Fibroblast of lung (primary cell): ENCODE data around the gene SPTBN1. TPM values are rescaled to one million over a fixed set of nuclear protein-coding genes. Genes with fewer than 3 reads are reported as not detected.
A peak's percentile ranks its signal among the peaks of the same experiment; 100 is the strongest.

Experiments used
- DNase-seq, 2 donors: peaks; one replicate each; pipeline versions ENCODE4 v3.0.0 to v3.0.0-alpha.2; 2010; ENCODE audit warnings: low read depth in 2 of 2
- H2AFZ ChIP-seq: 2 replicates; pipeline ENCODE4 v1.5.1; 2012; ENCODE audit warnings: low read length, control low read depth, inconsistent platforms
- H3K27ac ChIP-seq: 2 replicates; pipeline ENCODE4 v1.5.1; 2011; ENCODE audit warnings: low read length, control low read depth; ENCODE audit not compliant: insufficient read depth
- H3K27me3 ChIP-seq: 2 replicates; pipeline ENCODE4 v1.5.1; 2011; ENCODE audit warnings: mild to moderate bottlenecking, low read length; ENCODE audit not compliant: control insufficient read depth, insufficient read depth
- H3K36me3 ChIP-seq: 2 replicates; pipeline ENCODE4 v1.5.1; 2011; ENCODE audit warnings: low read length; ENCODE audit not compliant: control insufficient read depth, insufficient read depth
- H3K4me1 ChIP-seq: 2 replicates; pipeline ENCODE4 v1.5.1; 2011; ENCODE audit warnings: low read length; ENCODE audit not compliant: control insufficient read depth, insufficient read depth; ENCODE audit errors: extremely low read depth
- H3K4me2 ChIP-seq: 2 replicates; pipeline ENCODE4 v1.5.1; 2011; ENCODE audit warnings: low read length, control low read depth; ENCODE audit not compliant: insufficient read depth; ENCODE audit errors: extremely low read depth
- H3K4me3 ChIP-seq, 4 experiments: fragments of 200-600 bp in 1 of 4; sonication (generic) in 1 of 4; replicated peaks in 1 of 4; 2 replicates each; pipeline ENCODE4 v1.5.1; 2011 to 2016; ENCODE audit warnings: low read length in 4 of 4, low read depth in 3 of 4, mild to moderate bottlenecking in 3 of 4, control low read depth in 2 of 4, inconsistent platforms in 1 of 4, mixed read lengths in 1 of 4; ENCODE audit not compliant: insufficient read depth in 1 of 4; ENCODE audit errors: control extremely low read depth in 1 of 4
- H3K79me2 ChIP-seq: 2 replicates; pipeline ENCODE4 v1.5.1; 2012; ENCODE audit warnings: mild to moderate bottlenecking, low read length, inconsistent platforms; ENCODE audit not compliant: control insufficient read depth, insufficient read depth
- H3K9ac ChIP-seq: 2 replicates; pipeline ENCODE4 v1.5.1; 2011; ENCODE audit warnings: mild to moderate bottlenecking, low read length, control low read depth; ENCODE audit not compliant: insufficient read depth
- H3K9me3 ChIP-seq: 2 replicates; pipeline ENCODE4 v1.5.1; 2012; ENCODE audit warnings: low read depth, low read length; ENCODE audit not compliant: control insufficient read depth, insufficient read depth
- H4K20me1 ChIP-seq: 2 replicates; pipeline ENCODE4 v1.5.1; 2011; ENCODE audit warnings: low read length; ENCODE audit not compliant: control insufficient read depth, insufficient read depth; ENCODE audit errors: extremely low read depth
- EZH2 ChIP-seq: IDR thresholded peaks from 2 replicates; pipeline ENCODE4 v1.5.1; 2012; ENCODE audit warnings: low read length, control low read depth, mild to moderate bottlenecking; ENCODE audit errors: missing control alignments
- polyA plus RNA-seq, 2 donors: library from polyadenylated mRNA; depleted of rRNA in 1 of 2; stranded (reverse) in 1 of 2; unstranded in 1 of 2; fragments of >200 nt; gene quantifications; 2 replicates each; pipeline ENCODE4 v1.2.1, GENCODE V29; 2011 to 2012; ENCODE audit warnings: missing spikeins in 1 of 2
- total RNA-seq: library from RNA; depleted of rRNA; stranded (reverse); fragments of >200 nt; gene quantifications from 2 replicates; pipeline ENCODE4 v1.2.1, GENCODE V29; 2014
- TF ChIP-seq, protein P1 (sequence below), 2 donors: IDR thresholded peaks in 1 of 2; conservative IDR thresholded peaks in 1 of 2; 1 replicate in 1 of 2; 2 replicates in 1 of 2; pipeline ENCODE4 v1.5.1; 2011 to 2012; ENCODE audit warnings: low read length in 2 of 2, control low read depth in 1 of 2, inconsistent platforms in 1 of 2, low read depth in 1 of 2, mild to moderate bottlenecking in 1 of 2

SPTBN1 gene
- total and polyA plus RNA-seq, 2 donors (not counting 1 experiment from before 2014, with no cell fraction given): 123 to 325 TPM

DNA sequence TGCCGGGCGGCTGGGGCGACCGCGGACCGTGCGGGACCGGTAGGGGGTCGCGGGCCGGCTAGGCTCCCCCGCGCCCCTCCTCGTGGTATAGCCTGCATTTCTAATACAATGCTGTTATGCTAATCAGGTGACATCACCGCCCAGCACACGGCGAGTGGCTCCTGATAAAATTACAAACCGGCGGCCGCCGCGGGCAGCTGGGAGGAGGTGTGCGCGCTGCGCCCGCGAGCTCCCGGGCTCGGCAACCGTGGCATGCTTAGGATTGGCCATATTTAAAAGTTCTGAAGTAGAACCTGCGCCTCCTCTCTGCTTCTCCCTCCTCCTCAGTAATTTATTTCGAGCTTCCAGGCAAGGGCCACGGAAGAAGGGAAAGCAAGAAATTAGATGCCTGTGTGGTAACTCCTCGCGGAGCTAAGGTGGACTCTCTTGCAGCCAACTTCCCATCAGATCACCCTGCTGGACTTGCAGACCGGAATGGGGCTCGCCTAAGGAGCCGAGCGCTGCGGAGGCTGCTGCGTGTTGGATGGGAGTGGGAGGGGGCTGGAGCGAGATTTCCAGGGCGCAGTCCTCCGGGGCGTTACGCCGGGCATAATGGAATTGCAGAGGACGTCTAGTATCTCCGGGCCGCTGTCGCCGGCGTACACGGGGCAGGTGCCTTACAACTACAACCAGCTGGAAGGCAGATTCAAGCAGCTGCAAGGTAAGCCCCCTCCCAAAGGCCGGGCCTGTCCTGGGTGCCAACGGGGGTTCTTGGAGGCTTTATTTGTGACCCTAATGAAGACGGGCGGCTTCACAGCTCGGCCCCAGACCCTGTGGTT lies 102.3 kb downstream of the SPTBN1 start:
- peak overlapping the region; percentile 94 for H3K4me2 ChIP-seq
- no peaks in the 10 kb centered on the region for H3K27me3 ChIP-seq
- peak overlapping the region; percentile 36 for H3K9ac ChIP-seq
- peak; percentile 60 to 79 for DNase-seq
- H3K79me2 ChIP-seq: peaks cover 42% of the 10 kb centered on the region
- no peaks in the 10 kb centered on the region for H3K36me3 ChIP-seq
- H2AFZ ChIP-seq: no peak overlapping the region
- peaks cover 36% of the 10 kb centered on the region for H3K4me1 ChIP-seq
- no peaks in the 10 kb centered on the region for H3K9me3 ChIP-seq
- H4K20me1 ChIP-seq: peaks cover 2% of the 10 kb centered on the region
- peak overlapping the region; percentile 41 to 70 (median 50) for H3K4me3 ChIP-seq
- H3K27ac ChIP-seq: peak overlapping the region; percentile 93
- TF ChIP-seq, protein P1, sequence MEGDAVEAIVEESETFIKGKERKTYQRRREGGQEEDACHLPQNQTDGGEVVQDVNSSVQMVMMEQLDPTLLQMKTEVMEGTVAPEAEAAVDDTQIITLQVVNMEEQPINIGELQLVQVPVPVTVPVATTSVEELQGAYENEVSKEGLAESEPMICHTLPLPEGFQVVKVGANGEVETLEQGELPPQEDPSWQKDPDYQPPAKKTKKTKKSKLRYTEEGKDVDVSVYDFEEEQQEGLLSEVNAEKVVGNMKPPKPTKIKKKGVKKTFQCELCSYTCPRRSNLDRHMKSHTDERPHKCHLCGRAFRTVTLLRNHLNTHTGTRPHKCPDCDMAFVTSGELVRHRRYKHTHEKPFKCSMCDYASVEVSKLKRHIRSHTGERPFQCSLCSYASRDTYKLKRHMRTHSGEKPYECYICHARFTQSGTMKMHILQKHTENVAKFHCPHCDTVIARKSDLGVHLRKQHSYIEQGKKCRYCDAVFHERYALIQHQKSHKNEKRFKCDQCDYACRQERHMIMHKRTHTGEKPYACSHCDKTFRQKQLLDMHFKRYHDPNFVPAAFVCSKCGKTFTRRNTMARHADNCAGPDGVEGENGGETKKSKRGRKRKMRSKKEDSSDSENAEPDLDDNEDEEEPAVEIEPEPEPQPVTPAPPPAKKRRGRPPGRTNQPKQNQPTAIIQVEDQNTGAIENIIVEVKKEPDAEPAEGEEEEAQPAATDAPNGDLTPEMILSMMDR (conservative IDR thresholded peaks at IDR 0.05 in 1 of 2, IDR thresholded peaks at IDR 0.05 in 1 of 2; ENCODE audit: low read depth in 1 of 2, low read length in 2 of 2): no peak
- no peak for TF ChIP-seq EZH2

DNA sequence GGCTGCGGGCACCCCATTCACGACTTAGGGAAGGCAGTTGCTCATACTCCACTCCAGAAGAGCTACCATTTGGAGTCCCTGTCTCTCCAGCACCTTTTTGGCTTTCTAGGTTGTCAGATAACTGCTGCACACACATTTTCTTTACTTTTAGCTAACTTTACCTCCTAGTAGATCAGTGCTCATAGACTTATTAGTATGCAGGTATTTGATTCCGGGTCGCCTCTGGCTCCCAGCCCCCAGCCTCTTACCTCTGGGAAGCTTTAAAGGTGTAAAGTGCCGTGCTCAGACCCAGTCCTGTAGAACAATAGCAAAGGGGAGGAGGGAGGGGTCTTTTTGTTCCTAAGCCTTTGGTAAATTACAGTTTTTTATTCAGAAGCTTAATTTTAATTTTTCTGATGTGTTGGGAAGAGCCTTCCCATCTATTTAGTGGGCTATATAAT lies 102.9 kb downstream of the SPTBN1 start:
- no peak overlapping the region for H2AFZ ChIP-seq
- H3K27ac ChIP-seq: peak overlapping the region; percentile 93
- peaks cover 36% of the 10 kb centered on the region for H3K4me1 ChIP-seq
- TF ChIP-seq, protein P1 (conservative IDR thresholded peaks at IDR 0.05 in 1 of 2, IDR thresholded peaks at IDR 0.05 in 1 of 2; ENCODE audit: low read depth in 1 of 2, low read length in 2 of 2): no peak
- no peak for TF ChIP-seq EZH2
- H3K4me3 ChIP-seq: peak overlapping the region; percentile 41 to 70 (median 50)
- no peaks in the 10 kb centered on the region for H3K27me3 ChIP-seq
- H3K9me3 ChIP-seq: no peaks in the 10 kb centered on the region
- no peak for DNase-seq
- no peaks in the 10 kb centered on the region for H3K36me3 ChIP-seq
- peaks cover 44% of the 10 kb centered on the region for H3K79me2 ChIP-seq
- H4K20me1 ChIP-seq: no peaks in the 10 kb centered on the region
- H3K9ac ChIP-seq: no peak overlapping the region
- H3K4me2 ChIP-seq: peak overlapping the region; percentile 94

DNA sequence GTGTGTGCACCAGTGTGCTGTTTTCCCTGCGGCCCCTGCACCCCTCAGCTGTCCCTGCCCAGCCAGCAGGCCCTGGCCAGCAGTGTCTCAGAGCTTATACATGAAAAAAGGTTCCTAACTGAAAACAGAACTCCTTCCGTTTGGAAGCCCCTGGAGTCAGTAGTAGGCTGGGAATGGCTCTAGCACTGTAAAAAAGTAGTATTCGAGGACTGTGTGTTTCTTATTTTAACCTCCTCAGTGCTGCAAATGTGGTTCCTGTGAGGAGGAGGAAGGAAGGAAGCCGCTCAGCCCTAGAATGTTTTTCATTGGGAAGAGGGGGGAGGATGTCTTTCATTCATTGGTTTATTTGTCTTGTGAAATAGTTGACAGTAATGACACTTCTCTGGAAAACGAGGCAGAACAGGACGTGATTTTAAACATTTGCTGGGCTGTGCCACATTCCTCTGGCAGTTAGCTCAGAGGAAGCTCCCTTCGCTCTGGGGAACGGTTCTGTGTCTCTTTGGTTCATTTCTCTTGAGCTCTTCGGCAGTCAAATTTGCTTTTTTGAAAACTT lies 103.5 kb downstream of the SPTBN1 start:
- Histone ChIP-seq H3K4me2 (peak overlapping the region; percentile 94), H3K36me3 (peaks cover 1% of the 10 kb centered on the region), H3K27me3 (no peaks in the 10 kb centered on the region), H3K9me3 (no peaks in the 10 kb centered on the region), H4K20me1 (no peaks in the 10 kb centered on the region), H3K27ac (peak overlapping the region; percentile 93), H3K79me2 (peaks cover 49% of the 10 kb centered on the region), H3K4me1 (peaks cover 36% of the 10 kb centered on the region), H3K4me3 (peak overlapping the region; percentile 41 to 70 (median 52)), H3K9ac (peak overlapping the region; percentile 75), H2AFZ (no peak overlapping the region)
- peak; percentile 80 to 87 for DNase-seq
- no peak for TF ChIP-seq EZH2
- TF ChIP-seq, protein P1 (conservative IDR thresholded peaks at IDR 0.05 in 1 of 2, IDR thresholded peaks at IDR 0.05 in 1 of 2; ENCODE audit: low read depth in 1 of 2, low read length in 2 of 2): no peak
